OCI-LY1 (cell line): ENCODE data around the gene BMPR2.

Experiments
- H2AFZ ChIP-seq: fragments of 200-600 bp; sonication (generic), shearing (Covaris generic); 2 replicates; pipeline ENCODE4 v1.6.0; 2014; ENCODE audit warnings: antibody characterized with exemption, mild to moderate bottlenecking, low read length
- H3F3A ChIP-seq: fragments of 200-600 bp; sonication (generic), shearing (Covaris generic); 2 replicates; pipeline ENCODE4 v1.6.0; 2014; ENCODE audit warnings: mild to moderate bottlenecking, antibody characterized with exemption, low read length, moderate library complexity; ENCODE audit not compliant: insufficient read depth
- H3K27ac ChIP-seq: fragments of 200-600 bp; sonication (generic); 2 replicates; pipeline ENCODE4 v1.5.1; 2014; ENCODE audit warnings: low read length, mixed run types, mild to moderate bottlenecking, low read depth; ENCODE audit not compliant: poor library complexity, severe bottlenecking
- H3K27me3 ChIP-seq: fragments of 200-600 bp; sonication (generic); 2 replicates; pipeline ENCODE4 v1.6.0; 2014; ENCODE audit warnings: antibody characterized with exemption, mild to moderate bottlenecking, low read length, moderate library complexity; ENCODE audit not compliant: insufficient read depth
- H3K36me3 ChIP-seq: fragments of 200-600 bp; sonication (generic); 2 replicates; pipeline ENCODE4 v1.6.1; 2014; ENCODE audit warnings: mild to moderate bottlenecking, antibody characterized with exemption, low read length, moderate library complexity, mixed read lengths; ENCODE audit not compliant: insufficient read depth
- H3K4me1 ChIP-seq: fragments of 200-600 bp; sonication (generic); 2 replicates; pipeline ENCODE4 v1.5.1; 2014; ENCODE audit warnings: mild to moderate bottlenecking, low read length, moderate library complexity; ENCODE audit not compliant: insufficient read depth, severe bottlenecking
- H3K4me2 ChIP-seq: fragments of 200-600 bp; sonication (generic), shearing (Covaris generic); 2 replicates; pipeline ENCODE4 v1.6.1; 2014; ENCODE audit warnings: low read length
- H3K4me3 ChIP-seq: fragments of 200-600 bp; sonication (generic); 2 replicates; pipeline ENCODE4 v1.5.1; 2014; ENCODE audit warnings: low read length, low read depth, mild to moderate bottlenecking, mixed read lengths; ENCODE audit not compliant: poor library complexity, severe bottlenecking
- H3K79me2 ChIP-seq: fragments of 200-600 bp; shearing (Covaris generic); 2 replicates; pipeline ENCODE4 v1.6.1; 2016; ENCODE audit warnings: mixed run types, low read length, mixed read lengths; ENCODE audit not compliant: insufficient read depth
- H3K9ac ChIP-seq: fragments of 200-600 bp; sonication (generic), shearing (Covaris generic); 2 replicates; pipeline ENCODE4 v1.6.1; 2014; ENCODE audit warnings: mild to moderate bottlenecking, low read length, mixed read lengths
- H3K9me2 ChIP-seq: fragments of 200-600 bp; sonication (generic), shearing (Covaris generic); 2 replicates; pipeline ENCODE4 v1.6.1; 2014; ENCODE audit warnings: low read depth, mild to moderate bottlenecking, low read length, mixed read lengths
- H3K9me3 ChIP-seq: fragments of 200-600 bp; shearing (Covaris generic); 2 replicates; pipeline ENCODE4 v1.6.1; 2014; ENCODE audit warnings: low read length, mixed read lengths
- H4K20me1 ChIP-seq: fragments of 200-600 bp; sonication (generic), shearing (Covaris generic); 2 replicates; pipeline ENCODE4 v1.6.0; 2016; ENCODE audit warnings: mild to moderate bottlenecking, low read length; ENCODE audit not compliant: insufficient read depth
- CTCF ChIP-seq: fragments of 200-600 bp; sonication (generic), shearing (Covaris generic); IDR thresholded peaks from 2 replicates; pipeline ENCODE4 v1.5.1; 2017; ENCODE audit warnings: mild to moderate bottlenecking, antibody characterized with exemption, low read length, moderate library complexity, mixed read lengths
- EZH2 ChIP-seq: fragments of 200-600 bp; sonication (generic), shearing (Covaris generic); IDR thresholded peaks from 2 replicates; pipeline ENCODE4 v1.8.0; 2017; ENCODE audit warnings: borderline replicate concordance, mixed run types, mild to moderate bottlenecking, antibody characterized with exemption, low read length, moderate library complexity, mixed read lengths

The BMPR2 gene

GRCh38 chr2:202344178-202344577 lies 31.9 kb upstream of the BMPR2 start:
- Histone ChIP-seq H3K27me3 (no peaks in the 10 kb centered on the region), H3K4me2 (no peak overlapping the region), H3K36me3 (no peaks in the 10 kb centered on the region), H2AFZ (no peak overlapping the region), H3K4me3 (no peak overlapping the region), H4K20me1 (no peaks in the 10 kb centered on the region), H3F3A (no peaks in the 10 kb centered on the region), H3K9me3 (no peaks in the 10 kb centered on the region), H3K27ac (no peak overlapping the region), H3K9ac (no peak overlapping the region), H3K4me1 (no peaks in the 10 kb centered on the region), H3K79me2 (no peaks in the 10 kb centered on the region), H3K9me2 (no peaks in the 10 kb centered on the region)
- TF ChIP-seq EZH2: no peak
- no peak for TF ChIP-seq CTCF

- Histone ChIP-seq H3K27ac (no peak overlapping the region), H3F3A (no peaks in the 10 kb centered on the region), H3K4me3 (no peak overlapping the region), H3K4me2 (no peak overlapping the region), H3K79me2 (no peaks in the 10 kb centered on the region), H2AFZ (no peak overlapping the region), H3K27me3 (no peaks in the 10 kb centered on the region), H4K20me1 (no peaks in the 10 kb centered on the region), H3K9me3 (no peaks in the 10 kb centered on the region), H3K9ac (no peak overlapping the region), H3K4me1 (no peaks in the 10 kb centered on the region), H3K9me2 (no peaks in the 10 kb centered on the region), H3K36me3 (no peaks in the 10 kb centered on the region)
- TF ChIP-seq CTCF: no peak
- TF ChIP-seq EZH2: no peak
Measured at GRCh38 chr2:202346180-202346579, 29.9 kb upstream of the BMPR2 start.

GRCh38 chr2:202353430-202353829 lies 22.7 kb upstream of the BMPR2 start:
- Histone ChIP-seq H3K4me2 (no peak overlapping the region), H3K9ac (no peak overlapping the region), H3K27me3 (no peaks in the 10 kb centered on the region), H3K9me3 (no peaks in the 10 kb centered on the region), H2AFZ (no peak overlapping the region), H3K79me2 (no peaks in the 10 kb centered on the region), H3K36me3 (no peaks in the 10 kb centered on the region), H3F3A (no peaks in the 10 kb centered on the region), H3K9me2 (no peaks in the 10 kb centered on the region), H3K27ac (no peak overlapping the region), H3K4me1 (no peaks in the 10 kb centered on the region), H3K4me3 (no peak overlapping the region), H4K20me1 (no peaks in the 10 kb centered on the region)
- TF ChIP-seq CTCF: no peak
- TF ChIP-seq EZH2: no peak
